IMR-90 (cell line): Measurements from ENCODE around the gene SUPT3H. TPM values are rescaled to one million over a fixed set of nuclear protein-coding genes. Genes with fewer than 3 reads are reported as not detected.

Experiments used
- ATAC-seq: fragments of 200-7000 bp; cut with Tn5 transposase; 2 replicates; pipeline ENCODE4 v1.9.1; 2020; ENCODE audit warnings: low read depth, mild to moderate bottlenecking, moderate library complexity
- BruUV-seq: library from RNA; stranded (reverse); fragments of 400-500 nt; replicated peaks from 2 replicates; lab custom pipeline; 2021; lab: Mats Ljungman, UMichigan
- CTCF ChIA-PET: fragments of 300-600 bp; formaldehyde crosslinking; extraction: SDS; loops from one replicate; lab custom pipeline; 2021; ENCODE audit warnings: antibody characterized with exemption; lab: Yijun Ruan, JAX
- POLR2A ChIA-PET: fragments of 300-600 bp; sonication (Branson Sonifier 250); formaldehyde crosslinking; loops from one replicate; lab custom pipeline; 2022; ENCODE audit warnings: antibody characterized with exemption; ENCODE audit not compliant: unreplicated experiment; lab: Charles Lee
- DNase-seq: peaks from one replicate; pipeline ENCODE4 v3.0.0; 2013
- H2AFZ ChIP-seq: replicated peaks from 2 replicates; pipeline ENCODE3; 2013; ENCODE audit warnings: low read length, mild to moderate bottlenecking; ENCODE audit not compliant: poor library complexity
- H2AK5ac ChIP-seq: 2 replicates; pipeline ENCODE4 v1.6.1; 2013; ENCODE audit warnings: low read depth, low read length, inconsistent platforms
- H2AK9ac ChIP-seq: replicated peaks from 2 replicates; pipeline ENCODE3; 2013; ENCODE audit warnings: mild to moderate bottlenecking, low read depth, low read length, moderate library complexity; ENCODE audit not compliant: poor library complexity
- H2BK120ac ChIP-seq: 2 replicates; pipeline ENCODE4 v1.6.1; 2013; ENCODE audit warnings: low read depth, low read length, inconsistent platforms
- H2BK15ac ChIP-seq: 3 replicates; pipeline ENCODE4 v1.6.1; 2013; ENCODE audit warnings: low read depth, low read length, inconsistent platforms
- H2BK20ac ChIP-seq: 2 replicates; pipeline ENCODE4 v1.6.1; 2013; ENCODE audit warnings: low read depth, mild to moderate bottlenecking, inconsistent platforms, low read length, moderate library complexity
- H2BK5ac ChIP-seq: 2 replicates; pipeline ENCODE4 v1.6.1; 2013; ENCODE audit warnings: mild to moderate bottlenecking, low read depth, low read length, inconsistent platforms; ENCODE audit not compliant: poor library complexity, severe bottlenecking
- H3K14ac ChIP-seq: replicated peaks from 2 replicates; pipeline ENCODE4 v1.6.1; 2013; ENCODE audit warnings: low read depth, low read length, inconsistent platforms
- H3K18ac ChIP-seq: 2 replicates; pipeline ENCODE4 v1.6.1; 2013; ENCODE audit warnings: low read depth, low read length, control low read depth
- H3K23ac ChIP-seq: 2 replicates; pipeline ENCODE4 v1.6.1; 2013; ENCODE audit warnings: low read depth, low read length, inconsistent platforms
- H3K27ac ChIP-seq: 2 replicates; pipeline ENCODE4 v1.5.1; 2013; ENCODE audit warnings: mild to moderate bottlenecking, control low read depth, low read length; ENCODE audit not compliant: insufficient read depth
- H3K27me3 ChIP-seq: 2 replicates; pipeline ENCODE4 v1.6.1; 2013; ENCODE audit warnings: low read length; ENCODE audit not compliant: control insufficient read depth, insufficient read depth
- H3K36me3 ChIP-seq: 2 replicates; pipeline ENCODE4 v1.6.1; 2013; ENCODE audit warnings: low read length, mixed read lengths; ENCODE audit not compliant: control insufficient read depth, insufficient read depth
- H3K4ac ChIP-seq: 2 replicates; pipeline ENCODE4 v1.6.1; 2013; ENCODE audit warnings: low read depth, low read length, inconsistent platforms
- H3K4me1 ChIP-seq: 2 replicates; pipeline ENCODE4 v1.6.1; 2013; ENCODE audit warnings: low read length, mixed read lengths; ENCODE audit not compliant: control insufficient read depth, insufficient read depth
- H3K4me2 ChIP-seq: 2 replicates; pipeline ENCODE4 v1.6.1; 2013; ENCODE audit warnings: low read depth, mild to moderate bottlenecking, control low read depth, low read length, moderate library complexity
- H3K4me3 ChIP-seq: 2 replicates; pipeline ENCODE4 v1.5.1; 2013; ENCODE audit warnings: low read depth, mild to moderate bottlenecking, control low read depth, low read length, moderate library complexity; ENCODE audit not compliant: insufficient read depth
- H3K56ac ChIP-seq: 2 replicates; pipeline ENCODE4 v1.6.1; 2013; ENCODE audit warnings: low read length, inconsistent platforms; ENCODE audit not compliant: insufficient read depth; ENCODE audit errors: extremely low read depth
- H3K79me1 ChIP-seq, 2 experiments: 2 replicates each; pipeline ENCODE4 v1.6.1; 2013; ENCODE audit warnings: low read length in 2 of 2, inconsistent platforms in 1 of 2, low read depth in 1 of 2
- H3K9ac ChIP-seq: 2 replicates; pipeline ENCODE4 v1.6.1; 2013; ENCODE audit warnings: low read depth, low read length, control low read depth
- H3K9me1 ChIP-seq: 2 replicates; pipeline ENCODE4 v1.6.1; 2013; ENCODE audit warnings: low read length, inconsistent platforms; ENCODE audit not compliant: insufficient read depth
- H3K9me3 ChIP-seq: 2 replicates; pipeline ENCODE4 v1.6.1; 2013; ENCODE audit warnings: low read length; ENCODE audit not compliant: control insufficient read depth, insufficient read depth
- H4K20me1 ChIP-seq: 2 replicates; pipeline ENCODE4 v1.6.1; 2013; ENCODE audit warnings: low read length, inconsistent platforms; ENCODE audit not compliant: insufficient read depth
- H4K5ac ChIP-seq: 2 replicates; pipeline ENCODE4 v1.6.1; 2013; ENCODE audit warnings: mild to moderate bottlenecking, low read depth, low read length, control low read depth
- H4K8ac ChIP-seq, 2 experiments: 2 replicates each; pipeline ENCODE4 v1.6.1; 2013; ENCODE audit warnings: low read depth in 2 of 2, low read length in 2 of 2, control low read depth in 1 of 2, inconsistent platforms in 1 of 2
- H4K91ac ChIP-seq: 2 replicates; pipeline ENCODE4 v1.6.1; 2013; ENCODE audit warnings: low read depth, low read length, inconsistent platforms; ENCODE audit not compliant: insufficient read depth
- CHD1 ChIP-seq: IDR thresholded peaks from 2 replicates; pipeline ENCODE4 v1.6.1; 2012; ENCODE audit warnings: low read depth, low read length, improper control_type of control experiment
- ELK1 ChIP-seq: fragments of 150-350 bp; IDR thresholded peaks from 2 replicates; pipeline ENCODE4 v1.6.1; 2016; ENCODE audit warnings: low read depth, mild to moderate bottlenecking, low read length, moderate library complexity, borderline replicate concordance
- FOS ChIP-seq: fragments of 150-350 bp; IDR thresholded peaks from 2 replicates; pipeline ENCODE4 v1.6.1; 2016; ENCODE audit warnings: low read depth, low read length
- MAZ ChIP-seq: IDR thresholded peaks from 2 replicates; pipeline ENCODE4 v1.6.1; 2012; ENCODE audit warnings: low read depth, mild to moderate bottlenecking, low read length, improper control_type of control experiment, moderate library complexity, borderline replicate concordance
- NFE2L2 ChIP-seq: fragments of 150-350 bp; IDR thresholded peaks from 2 replicates; pipeline ENCODE4 v1.6.1; 2016; ENCODE audit warnings: low read depth, mild to moderate bottlenecking, low read length
- POLR2A ChIP-seq: IDR thresholded peaks from 2 replicates; pipeline ENCODE4 v1.6.1; 2012; ENCODE audit warnings: mild to moderate bottlenecking, low read depth, low read length
- USF2 ChIP-seq: fragments of 150-350 bp; IDR thresholded peaks from 2 replicates; pipeline ENCODE4 v1.6.1; 2017; ENCODE audit warnings: mild to moderate bottlenecking, antibody characterized with exemption, low read length, low read depth
- WGBS, 2 experiments: methylation state at CpG; one replicate each; pipeline versions ENCODE4 v1.1.5 to v1.1.7; 2013; ENCODE audit warnings: missing lambda C conversion rate in 2 of 2; ENCODE audit not compliant: insufficient read length in 1 of 2; ENCODE audit errors: extremely low coverage in 2 of 2; 5-methylcytosine and 5-hydroxymethylcytosine counted together
- dilution Hi-C: fragments of 300-500 bp; cut with HindIII; formaldehyde crosslinking; loops from one replicate; pipeline ENCODE4 v1.14.3; 2018; ENCODE audit warnings: low sequenced_read_pairs; ENCODE audit not compliant: unreplicated experiment
- in situ Hi-C: fragments of 300-500 bp; cut with MboI; formaldehyde crosslinking; loops from 3 replicates; pipeline ENCODE4 v1.14.3; 2019; ENCODE audit warnings: low sequenced_read_pairs, inconsistent platforms, mixed read lengths
- intact Hi-C: fragments of 100-400 bp; cut with micrococcal nuclease; formaldehyde crosslinking; loops from 2 replicates; pipeline ENCODE4 v1.10.0; 2022
- polyA plus RNA-seq, 3 experiments: library from polyadenylated mRNA; depleted of rRNA; stranded (reverse); fragments of >200 nt; gene quantifications; 2 replicates each; pipeline ENCODE4 v1.2.3, GENCODE V29; 2012; ENCODE audit warnings: low replicate concordance in 1 of 3
- total RNA-seq: library from RNA; depleted of rRNA; stranded (reverse); fragments of >200 nt; gene quantifications from 2 replicates; pipeline ENCODE4 v1.2.3, GENCODE V29; 2012

The SUPT3H gene
- total and polyA plus RNA-seq, 2 of the 4 experiments (the other 2 are of a cell fraction) = 4.5 to 5.0 TPM

- Histone ChIP-seq H3K56ac (no peak overlapping the region), H3K14ac (no peak overlapping the region), H4K5ac (no peak overlapping the region), H2BK120ac (no peak overlapping the region), H3K4ac (no peak overlapping the region), H3K4me1 (peaks cover 4% of the 10 kb centered on the region), H3K27me3 (no peaks in the 10 kb centered on the region), H2AFZ (no peak overlapping the region), H3K18ac (no peak overlapping the region), H2AK5ac (no peak overlapping the region), H3K79me1 (no peaks in the 10 kb centered on the region), H4K8ac (no peak overlapping the region), H4K20me1 (no peaks in the 10 kb centered on the region), H4K91ac (no peak overlapping the region), H3K4me3 (no peak overlapping the region), H2BK15ac (no peak overlapping the region), H3K27ac (no peak overlapping the region), H2AK9ac (no peak overlapping the region), H3K23ac (no peak overlapping the region), H3K36me3 (no peaks in the 10 kb centered on the region), H3K9me1 (no peaks in the 10 kb centered on the region), H3K9me3 (no peaks in the 10 kb centered on the region), H3K4me2 (no peak overlapping the region), H2BK5ac (no peak overlapping the region), H3K9ac (no peak overlapping the region), H2BK20ac (no peak overlapping the region)
- TF ChIP-seq MAZ = no peak
- TF ChIP-seq FOS = no peak
- TF ChIP-seq NFE2L2 = no peak
- TF ChIP-seq POLR2A = no peak
- TF ChIP-seq CHD1 = no peak
- TF ChIP-seq ELK1 = no peak
- no peak for TF ChIP-seq USF2
- dilution Hi-C loops (no loop called here), intact Hi-C loops (loop anchor here (5.0 kb wide), 1 partner anchor 40 kb away; no protein-coding TSS in a partner anchor), in situ Hi-C loops (no loop called here)
- no TSS peak for BruUV-seq
- ChIA-PET CTCF (no interaction called here), POLR2A (no interaction called here)
- WGBS, 2 experiments = no CpG with 5 or more reads among the region's 5 CpGs
- ATAC-seq (no peak), DNase-seq (no peak)
These were observed 50.9 kb downstream of the SUPT3H start for GRCh38 chr6:45326698-45327417.
